Femur (tissue), 1 donor: ENCODE results near the gene CLIC4.
"Not testable (repeated sequence)": the region's sequence is repeated elsewhere in the genome, so short reads cannot be mapped to it uniquely, and the experiment has no call there.

Experiments
- DNase-seq: peaks from one replicate; pipeline ENCODE4 v3.0.0-alpha.2; 2017

The CLIC4 gene

GRCh38 chr1:24744911-24745710 is at the start of gene CLIC4:
TSS of gene CLIC4 (plus strand) at chr1:24745447. CDS start at chr1:24745554, 107 bp downstream.
- peak; percentile 99 for DNase-seq

- no peak for DNase-seq
Measured at GRCh38 chr1:24696041-24696755, 49.0 kb upstream of the CLIC4 start.

GRCh38 chr1:24696756-24697330 is 48.4 kb upstream of the CLIC4 start:
- no peak for DNase-seq

- not testable (repeated sequence) for DNase-seq
Measured at GRCh38 chr1:24697453-24698001, 47.7 kb upstream of the CLIC4 start.

GRCh38 chr1:24698326-24698725 is 46.9 kb upstream of the CLIC4 start:
- not testable (repeated sequence) for DNase-seq

- DNase-seq: no peak
Measured at GRCh38 chr1:24699628-24700027, 45.6 kb upstream of the CLIC4 start.

GRCh38 chr1:24702511-24703293 is 42.5 kb upstream of the CLIC4 start:
- peak; percentile 85 for DNase-seq

- no peak for DNase-seq
Measured at GRCh38 chr1:24704411-24705259, 40.6 kb upstream of the CLIC4 start.

GRCh38 chr1:24705260-24706073 is 39.8 kb upstream of the CLIC4 start:
- DNase-seq: peak; percentile 92

GRCh38 chr1:24706074-24706389 is 39.2 kb upstream of the CLIC4 start:
- DNase-seq: not testable (repeated sequence)

GRCh38 chr1:24707687-24708086 is 37.6 kb upstream of the CLIC4 start:
- no peak for DNase-seq

- no peak for DNase-seq
Measured at GRCh38 chr1:24708938-24709337, 36.3 kb upstream of the CLIC4 start.

- DNase-seq: no peak
Measured at GRCh38 chr1:24709791-24710441, 35.3 kb upstream of the CLIC4 start.

- DNase-seq: no peak
Measured at GRCh38 chr1:24711329-24711728, 33.9 kb upstream of the CLIC4 start.

- DNase-seq: no peak
Measured at GRCh38 chr1:24713176-24713575, 32.1 kb upstream of the CLIC4 start.

GRCh38 chr1:24713736-24714135 is 31.5 kb upstream of the CLIC4 start:
- no peak for DNase-seq

GRCh38 chr1:24714859-24715520 is 30.3 kb upstream of the CLIC4 start:
- no peak for DNase-seq

- no peak for DNase-seq
Measured at GRCh38 chr1:24715658-24716057, 29.6 kb upstream of the CLIC4 start.

- DNase-seq: no peak
Measured at GRCh38 chr1:24717887-24718650, 27.2 kb upstream of the CLIC4 start.
